ENCODE data around the gene SYNGAP1. TPM values are rescaled to one million over a fixed set of nuclear protein-coding genes. Genes with fewer than 3 reads are reported as not detected.

Gene SYNGAP1
- total RNA-seq, 1 experiment from 2014 or later, result 1.9 TPM

GRCh38 chr6:33431880-33432541 is 12.1 kb downstream of the SYNGAP1 start:
- H3K79me2 ChIP-seq (ENCODE audit: low read length), result no peaks in the 10 kb centered on the region
- no peaks in the 10 kb centered on the region for H3K36me3 ChIP-seq (ENCODE audit: low read depth, low read length)
- H2AFZ ChIP-seq (ENCODE audit: low read length), result no peak overlapping the region
- peaks cover 14% of the 10 kb centered on the region for H3K4me1 ChIP-seq (ENCODE audit: insufficient read depth, low read length)
- CTCF ChIA-PET, result no interaction called here
- no peaks in the 10 kb centered on the region for H3K9me3 ChIP-seq (ENCODE audit: low read length)
- no peaks in the 10 kb centered on the region for H3K27me3 ChIP-seq (ENCODE audit: low read length)
- no peaks in the 10 kb centered on the region for H3F3A ChIP-seq (ENCODE audit: low read length, unreplicated experiment)
- H3K9ac ChIP-seq (ENCODE audit: low read length), result no peak overlapping the region
- no peak overlapping the region for H3K27ac ChIP-seq (ENCODE audit: low read length)
- no peaks in the 10 kb centered on the region for H4K20me1 ChIP-seq (ENCODE audit: low read length)
- no TSS peak for BruUV-seq (replicated peaks)
- DNase-seq, result no peak
- H3K9me2 ChIP-seq (replicated peaks; ENCODE audit: low read length), result no peaks in the 10 kb centered on the region
- H3K4me2 ChIP-seq (ENCODE audit: low read length), result no peak overlapping the region
- H3K4me3 ChIP-seq (ENCODE audit: low read length), result no peak overlapping the region
- intact Hi-C loops (cut with micrococcal nuclease), result no loop called here
- TF ChIP-seq CTCF (conservative IDR thresholded peaks at IDR 0.05; ENCODE audit: low read depth, low read length) (no peak), EZH2phosphoT487 (IDR thresholded peaks at IDR 0.05; ENCODE audit: borderline replicate concordance, low read length) (no peak), EZH2 (IDR thresholded peaks at IDR 0.05; ENCODE audit: low read length, unreplicated experiment) (no peak)
- POLR2A ChIA-PET (ENCODE audit: unreplicated experiment), result no interaction called here
- ATAC-seq, result no peak

GRCh38 chr6:33432546-33432945 is 12.7 kb downstream of the SYNGAP1 start:
- no peak for ATAC-seq
- ChIA-PET CTCF (no interaction called here), POLR2A (ENCODE audit: unreplicated experiment) (no interaction called here)
- Histone ChIP-seq H3K9me2 (replicated peaks; ENCODE audit: low read length) (no peaks in the 10 kb centered on the region), H3K4me1 (ENCODE audit: insufficient read depth, low read length) (peaks cover 9% of the 10 kb centered on the region; the same call in 1 of the 2 replicates), H3K27me3 (ENCODE audit: low read length) (no peaks in the 10 kb centered on the region), H3K9ac (ENCODE audit: low read length) (no peak overlapping the region), H3K4me2 (ENCODE audit: low read length) (no peak overlapping the region), H3F3A (ENCODE audit: low read length, unreplicated experiment) (no peaks in the 10 kb centered on the region), H3K9me3 (ENCODE audit: low read length) (no peaks in the 10 kb centered on the region), H4K20me1 (ENCODE audit: low read length) (no peaks in the 10 kb centered on the region), H3K4me3 (ENCODE audit: low read length) (no peak overlapping the region), H3K79me2 (ENCODE audit: low read length) (no peaks in the 10 kb centered on the region), H3K36me3 (ENCODE audit: low read depth, low read length) (no peaks in the 10 kb centered on the region), H3K27ac (ENCODE audit: low read length) (no peak overlapping the region), H2AFZ (ENCODE audit: low read length) (no peak overlapping the region)
- no peak for DNase-seq
- BruUV-seq (replicated peaks), result no TSS peak
- intact Hi-C loops (cut with micrococcal nuclease), result no loop called here
- no peak for TF ChIP-seq EZH2phosphoT487 (IDR thresholded peaks at IDR 0.05; ENCODE audit: borderline replicate concordance, low read length)
- no peak for TF ChIP-seq CTCF (conservative IDR thresholded peaks at IDR 0.05; ENCODE audit: low read depth, low read length)

- no peak overlapping the region for H2AFZ ChIP-seq (ENCODE audit: low read length)
- no peaks in the 10 kb centered on the region for H3K79me2 ChIP-seq (ENCODE audit: low read length)
- TF ChIP-seq CTCF (conservative IDR thresholded peaks at IDR 0.05; ENCODE audit: low read depth, low read length) (no peak), EZH2phosphoT487 (IDR thresholded peaks at IDR 0.05; ENCODE audit: borderline replicate concordance, low read length) (no peak), EZH2 (IDR thresholded peaks at IDR 0.05; ENCODE audit: low read length, unreplicated experiment) (no peak)
- ChIA-PET POLR2A (ENCODE audit: unreplicated experiment) (interaction anchor here (0.6 kb wide), 1 partner anchor 69 kb away, joined by 14 read pairs; no protein-coding TSS in a partner anchor), CTCF (no interaction called here)
- no peak overlapping the region for H3K4me3 ChIP-seq (ENCODE audit: low read length)
- no peak overlapping the region for H3K9ac ChIP-seq (ENCODE audit: low read length)
- no peak overlapping the region for H3K27ac ChIP-seq (ENCODE audit: low read length)
- H3K27me3 ChIP-seq (ENCODE audit: low read length), result no peaks in the 10 kb centered on the region
- H3K36me3 ChIP-seq (ENCODE audit: low read depth, low read length), result no peaks in the 10 kb centered on the region
- no peak for ATAC-seq
- DNase-seq, result no peak
- peaks cover 8% of the 10 kb centered on the region; the same call in 1 of the 2 replicates for H3K4me1 ChIP-seq (ENCODE audit: insufficient read depth, low read length)
- no peaks in the 10 kb centered on the region for H3F3A ChIP-seq (ENCODE audit: low read length, unreplicated experiment)
- H4K20me1 ChIP-seq (ENCODE audit: low read length), result no peaks in the 10 kb centered on the region
- H3K4me2 ChIP-seq (ENCODE audit: low read length), result no peak overlapping the region
- intact Hi-C loops (cut with micrococcal nuclease), result no loop called here
- BruUV-seq (replicated peaks), result no TSS peak
- H3K9me3 ChIP-seq (ENCODE audit: low read length), result no peaks in the 10 kb centered on the region
- no peaks in the 10 kb centered on the region for H3K9me2 ChIP-seq (replicated peaks; ENCODE audit: low read length)
Observed at GRCh38 chr6:33433001-33433543, 13.2 kb downstream of the SYNGAP1 start.
